Lower lobe of right lung (tissue), 2 donors: ENCODE results near the gene POU2AF1. TPM values are rescaled to one million over a fixed set of nuclear protein-coding genes. Genes with fewer than 3 reads are reported as not detected.

ENCODE experiments used
- ATAC-seq, 2 donors: fragments of 200-7000 bp; cut with Tn5 transposase; one replicate each; pipeline ENCODE4 v1.9.1; 2020 to 2022; ENCODE audit warnings: mild to moderate bottlenecking in 2 of 2, moderate library complexity in 2 of 2
- DNase-seq: peaks from one replicate; pipeline ENCODE4 v3.0.0-alpha.2; 2020
- H3K27ac ChIP-seq: fragments of 200-600 bp; one replicate; pipeline ENCODE4 v1.8.0; 2022
- H3K27me3 ChIP-seq: fragments of 200-600 bp; one replicate; pipeline ENCODE4 v1.8.0; 2022; ENCODE audit warnings: low read depth
- H3K36me3 ChIP-seq: fragments of 200-600 bp; one replicate; pipeline ENCODE4 v1.8.0; 2022; ENCODE audit warnings: mild to moderate bottlenecking
- H3K4me1 ChIP-seq: fragments of 200-600 bp; one replicate; pipeline ENCODE4 v1.8.0; 2022
- H3K4me3 ChIP-seq: fragments of 200-600 bp; one replicate; pipeline ENCODE4 v1.8.0; 2022; ENCODE audit warnings: mild to moderate bottlenecking
- H3K9me3 ChIP-seq: fragments of 200-600 bp; one replicate; pipeline ENCODE4 v1.8.0; 2022
- intact Hi-C: fragments of 100-400 bp; cut with DNase I; formaldehyde crosslinking; loops from one replicate; pipeline ENCODE4 v1.11.0; 2022
- total RNA-seq: library from RNA; stranded (reverse); fragmentation: NEBNext Ultra II Directional; extraction: Animal tissue kit (Norgen Biotek cat#: 25700); gene quantifications from one replicate; pipeline ENCODE4 v1.2.1, GENCODE V29; 2021
- TF ChIP-seq, protein P1 (sequence below): fragments of 200-600 bp; IDR thresholded peaks from one replicate; pipeline ENCODE4 v1.8.0; 2022; ENCODE audit warnings: antibody characterized with exemption, mild to moderate bottlenecking
- donor health status: DM: no; HTN: yes; CAD: no; lungs with severe emphysema.

The POU2AF1 gene
- total RNA-seq, 1 donor from 2014 or later = 3.4 TPM

DNA sequence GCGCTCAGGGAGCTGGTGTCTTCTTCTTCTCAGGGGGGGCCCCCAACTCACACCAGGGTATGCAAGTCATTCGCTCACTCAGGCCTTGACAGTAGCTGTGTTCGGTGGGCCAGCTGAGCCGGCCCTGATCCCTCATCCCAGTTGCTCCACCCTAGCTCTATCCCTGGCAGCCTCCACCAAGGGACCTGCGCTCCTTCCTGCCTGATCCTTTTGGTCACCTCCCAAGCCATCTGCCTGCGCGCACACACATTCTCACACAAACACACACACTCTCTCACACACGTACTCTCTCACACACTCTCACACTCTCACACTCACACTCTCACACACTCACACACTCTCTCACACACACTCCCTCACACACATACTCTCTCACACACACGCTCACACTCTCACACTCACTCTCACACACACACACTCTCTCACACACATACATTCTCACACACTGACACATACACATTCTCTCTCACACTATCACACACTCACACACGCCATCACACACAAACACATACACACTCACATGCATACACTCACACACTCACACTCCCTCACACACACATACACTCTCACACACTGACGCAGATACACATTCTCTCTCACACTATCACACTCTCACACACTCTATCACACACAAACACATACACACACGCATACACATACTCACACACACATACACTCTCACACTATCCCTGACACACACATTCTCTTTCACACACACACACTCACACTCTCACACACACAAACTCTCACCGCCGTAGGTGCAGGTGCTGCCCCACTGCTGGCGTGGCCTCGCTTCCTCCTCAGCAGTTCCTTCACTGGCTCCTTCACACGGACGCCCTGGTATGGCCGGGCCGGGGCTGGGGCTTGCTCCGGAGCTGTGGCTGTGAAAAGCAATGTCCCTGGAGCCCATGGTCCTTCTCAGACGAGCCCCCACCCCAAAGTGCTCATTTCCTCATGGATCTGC lies 20.8 kb downstream of the POU2AF1 start:
- ATAC-seq (no peak), DNase-seq (no peak)
- Histone ChIP-seq H3K9me3 (no peaks in the 10 kb centered on the region), H3K27me3 (no peaks in the 10 kb centered on the region), H3K27ac (no peak overlapping the region), H3K4me3 (no peak overlapping the region), H3K36me3 (no peaks in the 10 kb centered on the region), H3K4me1 (no peaks in the 10 kb centered on the region)
- intact Hi-C loops = no loop called here
- TF ChIP-seq, protein P1, sequence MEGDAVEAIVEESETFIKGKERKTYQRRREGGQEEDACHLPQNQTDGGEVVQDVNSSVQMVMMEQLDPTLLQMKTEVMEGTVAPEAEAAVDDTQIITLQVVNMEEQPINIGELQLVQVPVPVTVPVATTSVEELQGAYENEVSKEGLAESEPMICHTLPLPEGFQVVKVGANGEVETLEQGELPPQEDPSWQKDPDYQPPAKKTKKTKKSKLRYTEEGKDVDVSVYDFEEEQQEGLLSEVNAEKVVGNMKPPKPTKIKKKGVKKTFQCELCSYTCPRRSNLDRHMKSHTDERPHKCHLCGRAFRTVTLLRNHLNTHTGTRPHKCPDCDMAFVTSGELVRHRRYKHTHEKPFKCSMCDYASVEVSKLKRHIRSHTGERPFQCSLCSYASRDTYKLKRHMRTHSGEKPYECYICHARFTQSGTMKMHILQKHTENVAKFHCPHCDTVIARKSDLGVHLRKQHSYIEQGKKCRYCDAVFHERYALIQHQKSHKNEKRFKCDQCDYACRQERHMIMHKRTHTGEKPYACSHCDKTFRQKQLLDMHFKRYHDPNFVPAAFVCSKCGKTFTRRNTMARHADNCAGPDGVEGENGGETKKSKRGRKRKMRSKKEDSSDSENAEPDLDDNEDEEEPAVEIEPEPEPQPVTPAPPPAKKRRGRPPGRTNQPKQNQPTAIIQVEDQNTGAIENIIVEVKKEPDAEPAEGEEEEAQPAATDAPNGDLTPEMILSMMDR = no peak

DNA sequence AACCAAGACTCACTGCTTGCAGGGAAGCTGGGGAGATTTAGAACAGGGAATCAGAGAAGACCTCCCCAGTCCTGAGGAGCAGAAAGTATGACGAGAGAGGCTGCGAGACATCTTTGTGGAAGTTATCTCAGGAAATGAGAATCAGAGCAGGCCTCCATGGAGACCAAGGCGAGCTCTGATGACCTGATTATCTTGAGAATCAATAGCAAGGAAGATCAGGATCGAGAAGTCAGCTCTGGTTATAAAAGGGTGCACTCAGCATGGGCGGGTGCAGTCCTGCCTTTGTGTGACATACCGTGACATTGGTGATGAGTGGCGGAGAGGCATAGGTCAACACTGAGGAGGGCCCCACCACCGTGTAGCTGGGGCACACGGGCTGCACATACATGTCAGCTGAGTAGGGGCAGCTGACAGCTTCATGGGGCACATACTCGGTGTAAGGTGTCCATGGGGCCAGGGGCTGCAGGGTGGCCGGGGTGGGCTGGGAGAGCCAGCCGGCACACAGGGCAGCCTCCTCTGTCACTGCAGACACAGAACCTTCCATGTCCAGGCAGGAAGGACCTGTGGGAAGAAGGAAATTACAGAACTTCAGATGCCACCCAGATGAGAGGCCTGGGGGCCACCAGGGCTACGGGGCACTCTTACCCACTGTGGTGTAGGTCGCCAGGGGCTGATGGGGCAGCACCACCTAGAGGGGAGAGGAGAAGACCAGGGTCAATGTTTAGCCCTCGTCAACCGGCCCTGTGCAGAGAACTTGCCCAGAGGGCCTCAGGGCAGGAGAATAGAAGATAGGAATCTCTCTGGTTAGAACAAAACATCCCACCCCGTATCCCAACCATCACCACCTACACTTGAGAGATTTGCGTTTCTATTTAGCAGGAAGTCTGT lies 21.7 kb downstream of the POU2AF1 start:
- no peak for ATAC-seq
- H3K36me3 ChIP-seq = no peaks in the 10 kb centered on the region
- no peaks in the 10 kb centered on the region for H3K27me3 ChIP-seq
- intact Hi-C loops = no loop called here
- no peak overlapping the region for H3K27ac ChIP-seq
- no peak overlapping the region for H3K4me3 ChIP-seq
- TF ChIP-seq, protein P1 = no peak
- no peak for DNase-seq
- H3K9me3 ChIP-seq = no peaks in the 10 kb centered on the region
- no peaks in the 10 kb centered on the region for H3K4me1 ChIP-seq

DNA sequence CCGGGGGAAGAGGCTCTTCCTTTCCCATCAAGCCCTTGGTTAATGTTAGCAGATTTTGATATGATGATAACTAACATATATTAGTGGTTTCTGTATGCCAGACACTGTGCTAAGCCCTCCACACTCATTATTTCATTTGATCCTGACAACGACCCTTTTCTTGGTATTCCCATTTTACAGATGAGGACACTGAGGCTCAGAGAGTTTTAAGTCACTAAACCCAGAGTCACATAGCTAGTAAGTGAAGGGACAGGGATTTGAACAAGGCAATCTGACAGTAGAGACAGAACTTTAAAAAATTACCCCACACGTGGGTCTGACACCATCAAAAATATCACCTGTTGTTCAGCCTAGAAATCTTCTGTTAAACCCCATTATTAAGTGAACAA lies 22.4 kb downstream of the POU2AF1 start:
- Histone ChIP-seq H3K4me1 (no peaks in the 10 kb centered on the region), H3K27me3 (no peaks in the 10 kb centered on the region), H3K4me3 (no peak overlapping the region), H3K36me3 (no peaks in the 10 kb centered on the region), H3K27ac (no peak overlapping the region), H3K9me3 (no peaks in the 10 kb centered on the region)
- ATAC-seq (no peak), DNase-seq (no peak)
- TF ChIP-seq, protein P1 = no peak
- intact Hi-C loops = no loop called here

DNA sequence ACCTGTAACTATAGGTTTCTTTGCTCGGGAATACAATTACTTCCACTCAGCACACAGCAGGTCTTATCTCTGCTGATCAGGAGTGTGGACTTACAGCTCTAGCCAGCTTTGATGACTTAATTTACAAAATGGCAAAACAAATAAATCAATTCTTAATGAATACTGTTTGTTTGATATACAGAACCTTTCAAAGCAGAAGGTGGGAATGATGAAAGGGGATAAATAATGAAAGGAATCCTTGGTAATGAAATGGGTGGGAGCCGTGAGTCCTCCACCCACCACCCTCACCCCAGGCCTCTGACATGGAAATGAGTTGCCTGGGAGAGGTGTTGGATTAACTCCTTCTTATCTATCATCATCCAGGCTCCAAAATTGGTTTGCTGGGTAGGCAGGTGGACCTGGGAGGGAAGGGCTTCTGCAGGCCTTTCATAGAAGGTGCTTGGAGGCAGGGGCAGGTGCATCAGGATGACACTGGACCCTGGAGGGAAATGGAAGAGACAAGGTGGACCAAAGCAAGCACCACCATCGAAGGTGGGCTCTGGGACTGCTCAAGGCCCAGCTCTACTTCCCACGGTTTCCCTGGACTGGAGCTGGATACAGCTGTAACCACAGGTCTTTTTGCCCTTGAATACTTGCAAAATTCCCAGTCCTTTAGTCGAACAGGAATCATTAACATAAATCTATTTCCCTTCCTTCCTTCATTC lies 23.0 kb downstream of the POU2AF1 start:
- H3K4me3 ChIP-seq = no peak overlapping the region
- H3K27ac ChIP-seq = no peak overlapping the region
- H3K27me3 ChIP-seq = no peaks in the 10 kb centered on the region
- TF ChIP-seq, protein P1 = no peak
- H3K36me3 ChIP-seq = no peaks in the 10 kb centered on the region
- intact Hi-C loops = no loop called here
- no peaks in the 10 kb centered on the region for H3K4me1 ChIP-seq
- DNase-seq = no peak
- ATAC-seq = no peak
- no peaks in the 10 kb centered on the region for H3K9me3 ChIP-seq

- Histone ChIP-seq H3K27me3 (no peaks in the 10 kb centered on the region), H3K27ac (no peak overlapping the region), H3K4me3 (no peak overlapping the region), H3K4me1 (no peaks in the 10 kb centered on the region), H3K9me3 (no peaks in the 10 kb centered on the region), H3K36me3 (no peaks in the 10 kb centered on the region)
- intact Hi-C loops = no loop called here
- DNase-seq (no peak), ATAC-seq (no peak)
- TF ChIP-seq, protein P1 = no peak
Observed at GRCh38 chr11:111355101-111355500, 24.0 kb downstream of the POU2AF1 start.
